ENCODE data around the gene HIVEP3. TPM values are rescaled to one million over a fixed set of nuclear protein-coding genes. Genes with fewer than 3 reads are reported as not detected.
A peak's percentile ranks its signal among the peaks of the same experiment; 100 is the strongest.

HIVEP3 gene
- total and polyA plus RNA-seq, 8 donors = 1.8 to 65.3 (median 3.8) TPM

DNA sequence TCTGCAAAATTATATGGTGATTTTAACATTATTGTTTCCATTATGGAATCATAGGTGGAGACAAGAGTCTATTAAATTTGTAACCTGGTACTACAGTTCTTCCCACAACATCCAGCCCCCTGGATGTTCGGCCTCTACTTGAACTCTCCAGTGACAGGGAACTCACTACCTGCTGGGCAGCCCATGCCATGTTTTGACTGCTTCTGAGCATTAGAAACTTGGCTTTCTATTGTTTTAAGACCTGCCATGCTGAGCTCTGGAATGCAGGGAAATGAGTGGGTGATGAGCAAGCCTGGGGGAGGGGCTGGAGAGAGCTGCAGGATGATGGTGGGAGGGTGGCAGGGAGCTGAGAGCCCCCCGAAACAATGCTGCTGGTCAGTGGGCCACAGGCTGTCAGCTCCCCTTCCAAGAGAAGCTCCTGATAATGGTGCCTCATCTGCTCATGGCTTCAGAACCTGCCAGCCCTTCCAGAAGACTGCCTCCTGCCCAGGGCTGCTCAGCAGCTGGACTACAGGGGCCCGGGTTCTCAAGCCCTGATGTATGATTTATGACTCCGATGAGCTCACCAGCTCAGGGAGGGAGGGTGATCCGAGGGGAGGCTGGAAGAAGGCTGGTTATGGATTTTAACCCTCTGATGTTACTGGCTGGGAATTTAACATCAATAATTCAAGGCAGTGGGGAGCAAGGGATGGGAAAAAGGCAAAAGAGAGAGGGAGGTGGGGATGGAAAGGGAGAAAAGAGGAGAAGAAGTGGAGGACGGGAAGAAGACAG lies 205.0 kb downstream of the HIVEP3 start:
- peaks cover 0 to 8% (median 0%) of the 10 kb centered on the region in 4 donors for H3K4me1 ChIP-seq
- no peak overlapping the region for H3K4me3 ChIP-seq
- H3K27me3 ChIP-seq = no peaks in the 10 kb centered on the region
- intact Hi-C loops (cut with DNase I; ENCODE audit: low total_unique reads) = no loop called here
- H3K9me3 ChIP-seq = no peaks in the 10 kb centered on the region
- H3K36me3 ChIP-seq = no peaks in the 10 kb centered on the region
- WGBS, 5 donors = 53 to 67% (median 56%) methylated on average over 5 to 6 of the region's 6 CpGs
- DNase-seq = peak in 1 of 2 donors; percentile 77
- TF ChIP-seq POLR2AphosphoS5 (IDR thresholded peaks at IDR 0.05) = no peak
- no peak for TF ChIP-seq POLR2A (IDR thresholded peaks at IDR 0.05)
- TF ChIP-seq, protein P1, sequence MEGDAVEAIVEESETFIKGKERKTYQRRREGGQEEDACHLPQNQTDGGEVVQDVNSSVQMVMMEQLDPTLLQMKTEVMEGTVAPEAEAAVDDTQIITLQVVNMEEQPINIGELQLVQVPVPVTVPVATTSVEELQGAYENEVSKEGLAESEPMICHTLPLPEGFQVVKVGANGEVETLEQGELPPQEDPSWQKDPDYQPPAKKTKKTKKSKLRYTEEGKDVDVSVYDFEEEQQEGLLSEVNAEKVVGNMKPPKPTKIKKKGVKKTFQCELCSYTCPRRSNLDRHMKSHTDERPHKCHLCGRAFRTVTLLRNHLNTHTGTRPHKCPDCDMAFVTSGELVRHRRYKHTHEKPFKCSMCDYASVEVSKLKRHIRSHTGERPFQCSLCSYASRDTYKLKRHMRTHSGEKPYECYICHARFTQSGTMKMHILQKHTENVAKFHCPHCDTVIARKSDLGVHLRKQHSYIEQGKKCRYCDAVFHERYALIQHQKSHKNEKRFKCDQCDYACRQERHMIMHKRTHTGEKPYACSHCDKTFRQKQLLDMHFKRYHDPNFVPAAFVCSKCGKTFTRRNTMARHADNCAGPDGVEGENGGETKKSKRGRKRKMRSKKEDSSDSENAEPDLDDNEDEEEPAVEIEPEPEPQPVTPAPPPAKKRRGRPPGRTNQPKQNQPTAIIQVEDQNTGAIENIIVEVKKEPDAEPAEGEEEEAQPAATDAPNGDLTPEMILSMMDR (IDR thresholded peaks at IDR 0.05) = no peak
- no peak for TF ChIP-seq EP300 (IDR thresholded peaks at IDR 0.05)
- no peak overlapping the region for H3K27ac ChIP-seq

DNA sequence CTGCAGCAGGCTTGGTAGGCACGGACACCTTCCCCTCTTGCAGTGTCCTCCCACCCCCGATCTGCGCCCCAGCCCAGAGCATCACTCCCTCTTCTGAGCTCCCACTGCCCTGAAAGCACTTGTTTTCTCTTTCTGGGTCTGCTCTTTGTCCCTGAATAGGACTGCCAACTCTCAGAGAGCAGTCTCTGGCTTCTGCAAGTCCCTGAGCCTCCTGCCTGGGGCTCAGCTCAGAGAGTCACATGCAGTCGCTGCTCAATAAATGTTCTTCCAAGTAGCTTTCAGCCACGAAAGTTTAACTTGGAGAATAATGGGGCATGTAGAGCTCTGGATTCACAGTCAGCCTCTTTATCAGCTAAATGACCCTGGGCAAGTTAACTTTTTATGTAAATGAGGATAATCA lies 205.6 kb downstream of the HIVEP3 start:
- Histone ChIP-seq H3K4me1 (peaks cover 0 to 8% (median 0%) of the 10 kb centered on the region in 4 donors), H3K27ac (no peak overlapping the region), H3K9me3 (no peaks in the 10 kb centered on the region), H3K4me3 (no peak overlapping the region), H3K27me3 (no peaks in the 10 kb centered on the region), H3K36me3 (no peaks in the 10 kb centered on the region)
- peak in 1 of 2 donors; percentile 23 for DNase-seq
- 86 to 93% (median 90%) methylated on average over 5 of the region's 5 CpGs for WGBS, 5 donors
- TF ChIP-seq, protein P1 (IDR thresholded peaks at IDR 0.05) = no peak
- no peak for TF ChIP-seq EP300 (IDR thresholded peaks at IDR 0.05)
- TF ChIP-seq POLR2AphosphoS5 (IDR thresholded peaks at IDR 0.05) = no peak
- no peak for TF ChIP-seq POLR2A (IDR thresholded peaks at IDR 0.05)
- intact Hi-C loops (cut with DNase I; ENCODE audit: low total_unique reads) = no loop called here

DNA sequence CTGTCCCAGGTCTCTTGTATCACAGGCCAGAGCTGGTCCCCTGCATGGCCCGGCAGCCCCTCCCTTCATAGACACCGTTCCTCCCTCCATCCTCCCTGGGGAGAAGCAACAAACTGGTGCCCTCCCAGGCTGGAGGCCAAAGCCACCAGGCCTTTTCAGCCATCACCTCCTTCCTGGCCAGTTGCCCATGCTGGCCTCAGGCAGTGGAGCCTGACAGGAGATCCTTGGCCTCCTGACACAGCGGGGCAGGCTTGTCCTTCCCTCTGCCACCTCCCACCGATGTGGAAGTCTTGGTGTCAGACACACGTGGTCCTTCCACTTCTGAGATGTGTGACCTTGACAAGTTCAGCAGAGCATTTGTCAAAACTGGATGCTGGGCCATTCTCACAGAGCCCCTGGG lies 206.0 kb downstream of the HIVEP3 start:
- intact Hi-C loops (cut with DNase I; ENCODE audit: low total_unique reads) = no loop called here
- H3K36me3 ChIP-seq = no peaks in the 10 kb centered on the region
- WGBS, 5 donors = 58 to 77% (median 69%) methylated on average over 5 of the region's 5 CpGs
- no peak overlapping the region for H3K27ac ChIP-seq
- H3K9me3 ChIP-seq = no peaks in the 10 kb centered on the region
- no peaks in the 10 kb centered on the region for H3K27me3 ChIP-seq
- DNase-seq = no peak
- TF ChIP-seq, protein P1 (IDR thresholded peaks at IDR 0.05) = no peak
- TF ChIP-seq EP300 (IDR thresholded peaks at IDR 0.05) (no peak), POLR2A (IDR thresholded peaks at IDR 0.05) (no peak), POLR2AphosphoS5 (IDR thresholded peaks at IDR 0.05) (no peak)
- H3K4me1 ChIP-seq = peaks cover 0 to 8% (median 0%) of the 10 kb centered on the region in 4 donors
- H3K4me3 ChIP-seq = no peak overlapping the region

DNA sequence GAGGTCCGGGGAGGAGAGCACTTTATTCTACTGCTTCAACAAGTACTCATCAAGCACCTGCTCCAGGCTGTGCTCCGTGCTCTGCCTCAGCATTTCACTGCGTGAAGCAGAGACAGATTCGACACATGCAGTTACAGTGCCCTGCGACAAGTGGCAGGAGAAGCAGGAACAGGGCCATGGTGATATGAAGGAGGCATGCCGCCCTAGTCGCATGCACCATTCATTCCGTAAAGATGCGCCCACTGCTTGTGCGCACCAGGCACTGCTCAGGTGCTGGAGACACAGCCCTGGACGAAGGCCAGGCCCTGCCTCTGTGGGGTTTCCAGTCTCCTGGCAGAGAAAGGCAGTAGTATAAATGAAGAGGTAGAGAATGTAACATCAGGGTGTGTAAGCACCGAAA lies 206.6 kb downstream of the HIVEP3 start:
- DNase-seq = no peak
- Histone ChIP-seq H3K4me1 (peaks cover 0 to 8% (median 0%) of the 10 kb centered on the region in 4 donors), H3K36me3 (no peaks in the 10 kb centered on the region), H3K4me3 (no peak overlapping the region), H3K27me3 (no peaks in the 10 kb centered on the region), H3K27ac (no peak overlapping the region), H3K9me3 (no peaks in the 10 kb centered on the region)
- TF ChIP-seq POLR2AphosphoS5 (IDR thresholded peaks at IDR 0.05) = no peak
- TF ChIP-seq EP300 (IDR thresholded peaks at IDR 0.05) = no peak
- no peak for TF ChIP-seq POLR2A (IDR thresholded peaks at IDR 0.05)
- WGBS, 5 donors = 88 to 94% (median 92%) methylated on average over 11 to 12 of the region's 12 CpGs
- intact Hi-C loops (cut with DNase I; ENCODE audit: low total_unique reads) = no loop called here

DNA sequence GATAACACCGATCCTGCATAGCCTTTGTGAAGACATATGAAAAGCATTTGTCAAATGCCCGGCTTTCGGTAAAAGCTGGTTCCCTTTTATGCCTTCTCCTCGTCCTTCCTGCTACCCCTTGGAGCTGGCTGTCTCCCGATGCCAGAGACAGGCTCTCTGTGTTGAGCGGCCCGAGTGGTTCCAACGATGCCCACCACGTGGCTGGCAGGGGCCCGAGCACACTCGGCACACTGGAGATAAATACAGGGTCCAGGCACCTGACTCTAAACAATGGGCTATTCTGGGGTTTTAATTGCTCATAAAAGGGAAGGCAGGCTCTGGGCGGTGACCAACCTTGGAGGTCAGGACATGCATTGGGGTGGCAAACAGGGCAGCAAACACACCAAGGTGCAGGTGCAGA lies 207.1 kb downstream of the HIVEP3 start:
- WGBS, 5 donors = 74 to 90% (median 86%) methylated on average over 12 of the region's 12 CpGs

More for the DNA sequence above, 207.1 kb downstream of the HIVEP3 start:
- intact Hi-C loops (cut with DNase I; ENCODE audit: low total_unique reads) = no loop called here
- no peaks in the 10 kb centered on the region for H3K27me3 ChIP-seq
- TF ChIP-seq, protein P1 (IDR thresholded peaks at IDR 0.05) = no peak
- TF ChIP-seq POLR2A (IDR thresholded peaks at IDR 0.05) (no peak), POLR2AphosphoS5 (IDR thresholded peaks at IDR 0.05) (no peak), EP300 (IDR thresholded peaks at IDR 0.05) (no peak)
- DNase-seq = no peak
- H3K27ac ChIP-seq = no peak overlapping the region
- no peaks in the 10 kb centered on the region for H3K36me3 ChIP-seq
- no peak overlapping the region for H3K4me3 ChIP-seq
- H3K9me3 ChIP-seq = no peaks in the 10 kb centered on the region
- peaks cover 0 to 8% (median 0%) of the 10 kb centered on the region in 4 donors for H3K4me1 ChIP-seq
